ENCODE measurements around the gene BRF1.

BRF1 gene

DNA sequence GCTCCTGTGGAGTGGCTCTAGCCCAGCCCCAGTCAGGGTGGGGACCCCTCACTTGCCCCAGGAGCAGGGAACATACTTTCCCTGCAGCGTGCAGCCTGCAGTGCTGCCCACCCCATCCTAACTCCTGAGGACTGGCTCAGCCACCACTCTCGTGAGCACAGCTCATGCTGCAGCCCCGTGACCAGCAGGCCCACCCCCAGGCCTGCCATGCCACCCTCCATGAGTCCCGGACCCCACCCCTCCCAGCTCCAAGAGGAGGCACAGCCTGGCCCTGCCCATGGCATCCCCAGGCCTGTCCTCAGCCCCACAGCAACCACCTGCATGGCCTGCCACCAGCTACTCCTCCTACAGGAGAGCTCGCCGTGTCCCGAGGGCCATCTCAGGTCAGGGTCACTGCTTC lies 128.3 kb downstream of the BRF1 start:
- no peak for DNase-seq (ENCODE audit: low read depth)

DNA sequence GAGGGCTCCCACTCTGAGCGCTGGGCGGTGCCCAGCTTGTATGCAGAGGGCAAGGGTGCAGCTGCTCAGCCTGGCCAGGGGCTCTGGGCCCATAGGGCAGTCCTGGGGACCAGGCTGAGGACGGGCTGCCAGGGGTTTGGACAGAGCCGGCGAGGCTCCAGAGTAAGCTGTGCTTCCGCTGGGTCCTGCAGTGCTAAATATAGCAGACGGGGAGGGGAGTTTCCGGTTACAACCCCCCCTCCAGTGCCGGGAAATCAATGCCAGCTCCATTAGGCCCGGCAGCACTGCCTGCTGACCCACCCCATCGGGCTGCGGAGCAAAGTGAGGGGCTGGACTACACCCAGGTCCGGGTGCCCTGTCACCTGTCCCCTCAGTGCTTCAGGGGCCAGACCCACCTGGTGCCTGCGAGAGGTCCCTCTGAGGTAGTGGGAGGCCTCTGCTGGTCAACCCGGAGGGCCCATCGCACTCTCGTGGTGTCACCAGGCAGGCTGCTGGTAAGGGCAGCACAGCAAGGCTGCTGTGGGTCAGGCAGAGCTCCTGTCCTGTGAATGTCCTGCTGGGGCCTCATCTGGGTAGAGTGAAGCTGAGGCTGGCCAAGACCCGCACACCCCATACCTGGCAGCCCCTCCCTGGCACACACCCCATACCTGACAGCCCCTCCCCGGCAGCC lies 129.7 kb downstream of the BRF1 start:
- DNase-seq (ENCODE audit: low read depth): no peak

DNA sequence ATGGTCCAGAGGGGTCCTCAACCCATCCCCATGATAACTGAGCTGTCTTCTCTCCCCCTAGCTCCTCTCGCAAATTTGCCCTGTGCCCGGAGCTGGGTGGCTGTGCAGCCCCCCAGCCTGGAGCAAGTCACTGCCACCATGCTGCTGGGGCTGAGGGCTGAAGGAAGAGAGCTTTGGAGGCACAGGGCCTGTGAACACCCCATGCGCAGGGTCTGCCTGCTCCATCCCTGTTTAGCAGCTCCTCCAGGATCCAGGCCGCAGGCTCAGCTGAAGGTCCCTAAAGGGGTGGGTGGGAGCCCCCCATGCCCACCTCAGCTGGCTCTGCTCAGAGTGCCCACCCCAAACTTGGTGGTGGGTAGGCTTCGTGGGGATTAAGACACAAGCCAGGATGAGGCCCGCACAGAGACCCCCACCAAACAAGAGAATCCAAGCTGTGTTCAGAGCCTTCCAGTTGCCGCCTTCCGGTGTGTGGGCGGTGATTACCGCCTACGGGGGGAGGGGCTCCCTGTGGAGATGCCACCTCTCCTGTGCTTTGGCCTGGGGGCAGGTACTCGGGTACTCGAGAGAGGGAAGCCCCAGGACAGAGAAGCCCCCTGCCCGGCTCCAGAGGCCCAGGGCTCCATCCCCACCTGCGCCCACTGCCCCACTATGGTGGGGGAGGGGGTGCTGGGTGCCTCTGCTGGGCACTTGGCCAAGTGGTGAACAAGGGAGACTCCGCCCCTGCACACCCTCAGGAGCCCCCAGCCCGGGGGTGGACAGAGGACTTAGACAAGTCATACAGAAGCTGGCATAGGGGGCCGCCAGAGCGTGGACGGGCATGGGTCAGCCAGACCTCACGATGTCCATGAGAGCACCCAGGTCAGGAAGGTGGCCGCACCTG lies 130.8 kb downstream of the BRF1 start:
- no peak for DNase-seq (ENCODE audit: low read depth)

DNA sequence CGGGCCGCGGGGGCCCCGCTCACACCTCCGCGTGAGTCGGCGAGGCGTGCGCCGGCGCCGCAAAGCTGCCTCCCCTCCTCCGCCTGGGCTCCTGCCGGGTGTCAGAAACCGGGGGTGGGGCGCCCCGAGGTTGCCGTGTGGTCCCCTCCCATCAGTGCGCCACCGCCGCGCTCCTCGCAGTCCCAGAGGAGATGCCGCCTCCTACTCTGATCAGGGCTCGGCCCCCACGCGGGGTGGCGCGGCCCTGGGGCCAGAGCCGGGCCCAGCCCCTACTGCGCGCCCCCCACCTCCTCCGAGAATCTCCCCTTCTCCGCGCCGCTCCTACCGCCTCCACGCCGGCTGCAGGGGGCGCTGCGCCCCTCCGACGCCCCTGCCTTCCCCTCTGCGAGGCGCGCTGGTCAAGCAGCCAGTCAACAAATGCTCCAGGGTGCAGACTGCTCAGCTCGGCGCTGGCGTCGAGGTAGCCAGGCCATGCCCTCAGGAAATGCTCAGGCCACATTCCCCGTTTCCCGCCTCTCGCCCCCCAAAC lies 131.8 kb downstream of the BRF1 start:
- no peak for DNase-seq (ENCODE audit: low read depth)

DNA sequence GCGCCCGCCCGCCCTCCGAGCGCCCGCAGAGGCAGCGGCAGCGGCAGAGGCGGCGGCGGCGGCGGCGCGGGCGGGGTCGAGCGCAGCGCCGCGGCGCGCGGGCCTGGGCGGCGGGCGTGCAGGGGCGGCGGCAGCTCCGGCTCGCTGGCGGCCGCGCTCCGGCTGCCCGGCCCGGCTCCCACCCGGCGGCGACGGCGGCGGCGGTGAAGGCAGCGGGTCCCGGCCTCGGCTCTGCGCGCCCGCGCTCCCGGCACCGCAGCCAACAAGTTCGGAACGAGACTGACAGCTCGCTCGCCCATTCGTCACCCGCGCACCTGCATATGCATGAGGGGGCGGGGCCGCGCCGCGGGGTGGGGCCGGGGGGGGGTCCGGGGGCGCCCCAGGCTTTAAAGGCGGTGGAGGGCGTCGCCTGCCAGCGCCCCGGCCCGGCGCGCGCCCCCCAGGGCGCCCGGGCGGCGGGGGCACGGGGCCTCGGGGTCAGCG lies 132.3 kb downstream of the BRF1 start, which contains the start of gene JAG2:
JAG2 (minus strand) TSS at position 281 of the 483 bp plus-strand sequence. CDS start 356 bp downstream, outside the sequence.
- DNase-seq (ENCODE audit: low read depth): no peak

DNA sequence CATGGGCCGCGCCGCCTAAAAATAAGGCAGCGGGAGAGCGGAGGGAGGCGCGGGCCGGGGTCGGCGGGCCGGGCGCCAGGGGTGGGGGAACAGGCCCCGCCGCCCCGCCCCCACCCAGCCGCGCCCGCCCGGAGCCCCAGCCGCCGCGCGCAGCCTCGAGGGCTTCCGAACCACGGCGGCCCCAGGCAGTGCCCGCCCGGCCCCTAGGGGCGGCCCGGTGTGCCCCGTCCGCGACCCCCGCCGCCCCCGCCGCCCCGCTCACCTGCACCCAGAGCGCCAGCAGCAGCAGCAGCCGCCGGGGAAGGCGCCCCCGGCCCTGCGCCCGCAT lies 132.7 kb downstream of the BRF1 start:
- no peak for DNase-seq (ENCODE audit: low read depth)

DNA sequence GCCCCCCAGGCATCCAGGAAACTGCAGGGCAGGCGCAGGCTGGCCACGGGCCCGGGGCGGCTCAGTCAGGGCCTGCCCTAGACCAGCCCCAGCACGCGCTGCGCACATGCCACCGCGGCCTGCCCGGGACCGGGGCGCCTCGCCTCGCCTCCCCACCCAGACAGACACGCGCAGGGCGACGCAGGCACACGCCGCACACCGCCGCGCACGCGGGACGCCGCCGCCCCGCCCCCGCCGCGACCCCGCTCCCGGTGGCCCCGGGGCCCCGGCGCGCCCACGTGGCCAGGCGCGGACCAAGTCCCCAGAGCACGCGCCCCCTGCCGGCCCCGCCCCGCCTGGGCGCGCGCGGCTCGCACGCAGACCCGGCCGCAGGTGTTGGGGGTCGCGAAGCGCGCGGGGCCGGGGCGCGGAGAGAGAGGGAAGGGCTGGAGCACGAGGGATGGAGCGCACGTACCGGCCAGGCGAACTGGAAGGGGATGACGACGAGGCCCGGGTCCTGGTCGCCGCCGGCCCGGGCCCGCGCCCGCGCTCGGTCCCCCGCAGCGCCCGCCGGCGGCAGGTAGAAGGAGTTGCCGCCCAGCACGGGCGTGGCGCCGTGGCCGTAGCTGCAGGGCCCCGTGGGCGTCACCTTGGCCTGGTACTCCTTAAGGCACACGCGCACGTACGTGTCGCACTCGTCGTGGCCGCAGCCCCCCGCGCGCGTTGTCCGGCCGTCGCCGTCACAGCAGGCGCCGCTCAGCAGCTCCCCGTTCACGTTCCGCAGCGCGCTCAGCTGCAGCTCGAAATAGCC lies 133.3 kb downstream of the BRF1 start:
- no peak for DNase-seq (ENCODE audit: low read depth)

DNA sequence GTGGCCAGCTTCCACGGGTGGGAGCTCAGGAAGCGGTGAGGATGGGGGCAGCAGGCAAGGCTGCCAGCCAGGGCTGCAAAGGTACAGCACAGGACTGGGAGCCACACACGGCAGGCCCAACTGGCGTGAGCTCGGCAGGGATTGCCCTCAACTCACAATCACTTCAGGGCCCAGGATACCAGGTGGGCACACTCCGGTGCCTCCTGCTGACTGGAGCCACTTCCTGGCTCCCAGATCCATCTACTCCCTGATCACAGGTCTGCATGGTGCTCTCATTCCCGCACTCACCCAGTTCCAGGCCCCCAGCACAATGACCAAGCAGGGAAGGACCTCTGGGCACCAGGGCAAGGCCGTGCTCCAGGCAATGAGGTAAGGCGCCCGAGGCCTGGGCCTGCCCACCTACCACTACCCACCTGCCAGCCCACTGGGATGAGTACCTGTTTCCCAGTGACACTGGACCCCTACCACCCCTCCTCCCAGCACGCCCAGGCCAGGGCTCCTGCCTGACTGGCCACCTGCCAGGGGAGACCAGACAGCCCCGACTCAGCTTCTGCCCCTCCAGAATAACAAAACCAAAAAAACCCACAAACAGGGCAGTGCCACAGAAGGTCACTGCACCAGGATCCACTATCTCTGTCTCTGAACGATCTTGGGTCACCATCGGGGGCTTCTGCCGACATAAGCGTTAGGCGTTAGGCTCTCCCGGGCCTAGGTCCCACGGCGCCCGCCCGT lies 134.1 kb downstream of the BRF1 start:
- no peak for DNase-seq (ENCODE audit: low read depth)

DNA sequence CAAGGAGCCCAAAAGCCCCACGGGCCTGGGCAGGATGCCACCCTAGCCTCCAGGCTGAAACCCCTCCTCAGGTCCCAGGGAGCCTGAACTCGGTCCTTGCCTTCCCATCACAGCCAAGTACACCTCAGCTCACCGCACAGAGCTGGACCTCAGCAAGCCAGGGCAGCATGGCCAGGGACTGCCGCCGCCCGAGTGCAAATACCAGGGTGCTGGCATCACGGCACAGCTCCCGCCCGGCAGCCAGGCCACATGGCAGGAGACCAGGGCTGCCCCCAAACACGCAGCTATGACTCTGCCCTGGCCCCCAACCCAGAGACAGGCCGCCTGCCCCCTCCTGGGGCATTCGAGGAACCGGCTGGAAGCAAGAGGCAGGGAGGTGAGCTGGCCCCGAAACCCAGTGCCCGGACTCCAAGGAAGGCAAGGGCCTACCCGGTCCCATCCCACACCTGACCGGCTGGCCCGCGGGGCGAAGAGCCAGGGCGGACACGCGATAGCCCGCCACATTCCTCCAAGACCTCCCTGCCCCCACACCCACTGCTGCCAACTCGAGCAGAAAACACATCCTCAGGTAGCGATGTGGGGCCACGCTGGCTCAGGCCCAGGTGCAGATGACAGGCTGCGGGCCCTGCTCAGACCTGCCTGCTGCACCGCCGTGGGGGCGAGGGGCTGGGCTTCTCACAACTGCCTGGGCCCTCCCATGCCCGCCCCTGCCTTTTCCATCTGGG lies 134.9 kb downstream of the BRF1 start:
- no peak for DNase-seq (ENCODE audit: low read depth)

DNA sequence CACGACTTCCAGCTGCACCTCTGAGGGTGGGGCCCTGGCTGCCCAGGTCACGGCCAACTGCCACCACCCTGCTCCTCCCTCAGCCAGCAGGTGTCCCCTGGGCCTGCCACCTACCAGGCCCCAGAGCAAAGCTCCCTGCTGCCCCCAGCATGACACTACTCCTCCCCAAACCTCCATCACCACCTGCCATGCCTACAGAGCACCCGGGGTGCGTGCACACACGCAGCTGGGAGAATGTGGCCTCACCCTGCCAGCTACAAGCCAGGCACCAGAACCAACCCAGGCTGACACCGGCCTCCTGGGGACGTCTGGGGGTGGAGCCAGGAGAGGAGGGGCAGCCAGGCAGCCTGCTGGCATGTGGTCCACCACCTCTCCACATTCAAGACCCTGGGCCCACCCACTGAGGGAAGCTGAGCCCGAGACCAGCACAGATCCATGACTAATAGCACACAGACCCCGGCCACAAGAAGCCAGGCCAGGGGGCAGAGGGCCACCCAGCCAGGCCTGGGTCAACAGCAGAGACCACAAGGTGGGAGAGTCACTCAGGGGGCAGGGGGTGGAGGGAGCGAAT lies 135.6 kb downstream of the BRF1 start:
- DNase-seq (ENCODE audit: low read depth): no peak

DNA sequence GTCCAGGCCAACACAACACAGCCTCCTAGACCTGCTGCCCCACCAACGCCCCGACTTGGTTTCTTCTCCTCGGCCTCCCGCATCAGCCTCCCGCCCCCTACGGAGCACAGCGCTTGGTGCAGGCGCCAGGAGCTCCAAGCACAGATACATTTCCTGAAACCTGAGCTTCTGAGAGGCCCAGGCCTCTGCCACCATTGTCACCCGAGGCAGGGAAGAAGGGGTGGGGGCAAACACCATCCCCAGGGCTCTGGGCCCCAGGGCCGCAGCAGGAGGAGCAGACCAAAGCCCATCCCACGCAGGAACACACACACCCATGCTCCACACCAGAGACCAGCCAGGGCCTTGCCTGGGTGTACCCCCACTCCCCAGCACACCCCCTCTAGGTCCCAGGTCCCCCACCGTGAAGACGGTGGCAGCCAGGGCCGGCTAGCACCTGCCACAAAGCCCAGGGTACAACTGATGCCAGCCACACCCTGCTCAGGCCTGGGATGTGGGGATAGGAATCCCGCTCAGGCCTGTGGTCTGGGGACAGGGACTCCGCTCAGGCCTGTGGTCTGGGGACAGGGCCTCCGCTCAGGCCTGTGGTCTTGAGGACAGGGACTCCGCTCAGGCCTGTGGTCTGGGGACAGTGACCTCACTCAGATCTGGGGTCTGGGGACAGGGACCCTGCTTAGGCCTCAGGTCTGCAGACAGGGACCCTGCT lies 137.6 kb downstream of the BRF1 start:
- no peak for DNase-seq (ENCODE audit: low read depth)

DNA sequence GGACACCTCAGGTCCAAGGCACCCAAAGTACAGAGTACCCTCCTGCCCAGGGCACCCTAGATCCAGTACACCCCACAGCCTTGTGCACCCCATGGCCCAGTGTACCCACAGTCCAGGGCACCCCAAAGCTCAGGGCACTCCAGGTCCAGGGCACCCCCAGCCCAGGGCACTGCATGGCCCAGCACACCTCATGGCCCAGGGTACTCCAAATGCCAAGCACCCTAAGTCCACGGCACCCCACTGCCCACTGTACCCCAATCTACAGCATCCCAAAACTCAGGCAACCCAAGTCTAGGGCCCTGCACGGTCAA lies 138.2 kb downstream of the BRF1 start:
- no peak for DNase-seq (ENCODE audit: low read depth)

DNA sequence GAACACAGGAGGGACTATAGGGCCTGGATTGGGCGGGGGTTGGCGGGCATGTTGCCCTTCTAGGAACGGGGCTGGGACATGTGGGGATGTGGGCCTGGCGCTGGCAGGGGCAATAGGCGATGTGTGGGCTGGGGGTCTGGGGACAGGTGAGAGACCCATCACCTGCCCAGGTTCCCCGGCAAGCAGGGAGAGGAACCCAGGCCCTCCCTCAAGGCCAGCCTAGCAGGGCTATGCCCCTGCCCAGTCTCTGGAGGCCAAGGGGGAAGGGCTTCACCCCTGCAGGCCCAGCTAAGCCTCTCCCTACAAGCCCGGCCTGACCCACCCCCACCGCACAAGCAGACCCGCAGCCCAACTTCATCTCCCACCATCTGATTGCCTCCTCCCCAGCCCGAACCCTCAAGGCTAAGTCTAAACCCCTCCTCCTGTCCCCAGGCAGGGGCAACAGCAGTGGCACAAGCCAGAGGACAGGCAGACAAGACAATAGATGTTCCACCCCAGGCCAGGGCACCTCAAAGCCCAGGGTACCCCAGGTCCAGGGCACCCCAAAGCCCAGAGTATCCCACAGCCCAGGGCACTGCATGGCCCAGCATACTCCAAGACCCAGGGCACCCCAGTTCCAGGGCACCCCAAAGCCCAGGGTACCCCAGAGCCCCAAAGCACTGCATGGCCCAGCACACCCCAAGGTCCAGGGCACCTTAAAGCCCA lies 138.7 kb downstream of the BRF1 start:
- peak; percentile 6 for DNase-seq (ENCODE audit: low read depth)

DNA sequence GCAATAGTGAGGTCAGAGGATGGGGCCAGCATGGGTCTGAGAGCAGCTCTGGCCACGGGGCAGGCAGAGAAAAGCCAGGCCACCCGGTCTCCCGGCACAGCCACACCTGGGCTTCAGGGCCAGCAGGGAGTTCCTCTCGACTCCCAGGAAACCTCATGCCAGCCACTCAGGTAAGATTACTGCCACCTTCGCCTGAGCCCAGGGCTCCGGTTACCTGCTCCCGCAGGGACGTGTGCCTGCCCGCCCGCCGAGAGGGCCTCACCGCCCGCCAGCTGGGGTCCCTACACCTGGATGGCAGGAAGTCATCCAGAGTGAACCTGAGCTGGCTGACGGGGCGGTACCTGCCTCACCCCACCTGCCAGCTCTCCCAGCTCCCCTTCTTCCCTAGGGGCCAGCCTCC lies 139.5 kb downstream of the BRF1 start:
- DNase-seq (ENCODE audit: low read depth): no peak

DNA sequence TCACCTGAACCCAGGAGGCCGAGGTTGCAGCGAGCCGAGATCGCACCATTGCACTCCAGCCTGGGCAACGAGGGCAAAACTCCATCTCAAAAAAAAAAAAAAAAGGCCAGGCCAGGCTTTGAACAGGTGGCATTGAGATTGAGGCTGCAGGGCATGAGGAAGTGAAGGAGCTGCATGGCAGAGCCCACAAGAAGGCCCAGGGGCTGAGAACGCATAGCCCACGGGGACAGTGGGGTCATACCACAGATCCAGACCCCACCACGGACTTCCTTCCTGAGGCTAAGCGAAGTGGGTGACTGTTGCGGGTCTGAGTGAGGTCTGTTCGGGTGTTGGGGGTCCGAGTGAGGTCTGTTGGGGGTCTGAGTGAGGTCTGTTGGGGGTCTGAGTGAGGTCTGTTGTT lies 140.0 kb downstream of the BRF1 start:
- DNase-seq (ENCODE audit: low read depth): no peak

DNA sequence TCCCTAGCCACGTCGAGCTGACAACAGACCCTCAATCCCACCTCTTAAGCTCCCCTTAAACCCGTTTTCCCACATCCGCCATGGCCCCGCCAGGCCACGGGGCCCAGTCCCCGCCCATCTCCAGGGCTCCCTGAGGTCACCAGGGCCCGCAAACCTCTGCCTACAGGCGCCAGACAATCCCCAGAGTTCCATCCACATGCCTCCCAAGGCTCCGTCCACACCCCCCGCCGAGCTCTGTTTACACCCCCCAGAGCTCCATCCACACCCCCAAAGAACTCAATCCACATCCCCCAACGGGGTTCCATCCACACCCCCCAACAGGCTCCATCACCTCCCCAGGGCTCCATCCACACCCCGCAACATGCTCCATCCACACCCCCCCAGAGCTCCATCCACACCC lies 141.5 kb downstream of the BRF1 start:
- DNase-seq (ENCODE audit: low read depth): no peak

Data from fibroblast of the conjunctiva (primary cell).